Measurements from ENCODE around the gene CA11. TPM values are rescaled to one million over a fixed set of nuclear protein-coding genes. Genes with fewer than 3 reads are reported as not detected.
"Not testable (repeated sequence)": the region's sequence is repeated elsewhere in the genome, so short reads cannot be mapped to it uniquely, and the experiment has no call there.

Gene CA11
- total RNA-seq, 1 experiment from 2014 or later, result 12.6 TPM

DNA sequence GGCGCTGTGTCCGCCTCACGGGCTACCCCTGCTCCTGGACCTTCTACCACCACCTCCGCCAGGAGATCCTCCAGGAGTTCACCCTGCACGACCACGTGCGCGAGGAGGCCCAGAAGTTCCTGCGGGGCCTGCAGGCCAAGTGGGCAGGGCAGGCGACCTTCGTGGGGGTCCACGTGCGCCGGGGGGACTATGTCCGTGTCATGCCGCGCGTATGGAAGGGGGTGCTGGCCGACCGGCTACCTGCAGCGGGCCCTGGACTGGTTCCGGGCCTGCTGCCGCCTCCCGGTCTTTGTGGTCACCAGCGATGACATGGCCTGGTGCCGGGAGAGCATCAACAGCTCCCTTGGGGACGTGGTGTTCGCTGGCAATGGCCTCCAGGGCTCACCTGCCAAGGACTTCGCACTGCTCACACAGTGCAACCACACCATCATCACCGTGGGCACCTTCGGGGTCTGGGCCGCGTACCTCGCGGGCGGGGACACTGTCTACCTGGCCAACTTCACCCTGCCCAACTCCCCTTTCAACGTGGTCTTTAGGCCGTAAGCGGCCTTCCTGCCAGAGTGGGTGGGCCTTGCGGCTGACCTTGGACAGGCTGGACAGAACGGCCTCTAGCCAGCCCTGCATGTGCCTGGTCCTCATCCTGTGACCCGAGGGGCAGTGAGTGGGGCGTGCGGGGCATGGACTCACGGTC, 34.6 kb upstream of the CA11 start:
- no peaks in the 10 kb centered on the region for H3K9me3 ChIP-seq (ENCODE audit: control insufficient read depth, insufficient read depth, low read depth, low read length)
- ATAC-seq (no peak), DNase-seq (ENCODE audit: low read depth, low spot score) (no peak)
- no peaks in the 10 kb centered on the region for H3K36me3 ChIP-seq (ENCODE audit: control insufficient read depth, insufficient read depth, low read length)
- TF ChIP-seq, protein P1, sequence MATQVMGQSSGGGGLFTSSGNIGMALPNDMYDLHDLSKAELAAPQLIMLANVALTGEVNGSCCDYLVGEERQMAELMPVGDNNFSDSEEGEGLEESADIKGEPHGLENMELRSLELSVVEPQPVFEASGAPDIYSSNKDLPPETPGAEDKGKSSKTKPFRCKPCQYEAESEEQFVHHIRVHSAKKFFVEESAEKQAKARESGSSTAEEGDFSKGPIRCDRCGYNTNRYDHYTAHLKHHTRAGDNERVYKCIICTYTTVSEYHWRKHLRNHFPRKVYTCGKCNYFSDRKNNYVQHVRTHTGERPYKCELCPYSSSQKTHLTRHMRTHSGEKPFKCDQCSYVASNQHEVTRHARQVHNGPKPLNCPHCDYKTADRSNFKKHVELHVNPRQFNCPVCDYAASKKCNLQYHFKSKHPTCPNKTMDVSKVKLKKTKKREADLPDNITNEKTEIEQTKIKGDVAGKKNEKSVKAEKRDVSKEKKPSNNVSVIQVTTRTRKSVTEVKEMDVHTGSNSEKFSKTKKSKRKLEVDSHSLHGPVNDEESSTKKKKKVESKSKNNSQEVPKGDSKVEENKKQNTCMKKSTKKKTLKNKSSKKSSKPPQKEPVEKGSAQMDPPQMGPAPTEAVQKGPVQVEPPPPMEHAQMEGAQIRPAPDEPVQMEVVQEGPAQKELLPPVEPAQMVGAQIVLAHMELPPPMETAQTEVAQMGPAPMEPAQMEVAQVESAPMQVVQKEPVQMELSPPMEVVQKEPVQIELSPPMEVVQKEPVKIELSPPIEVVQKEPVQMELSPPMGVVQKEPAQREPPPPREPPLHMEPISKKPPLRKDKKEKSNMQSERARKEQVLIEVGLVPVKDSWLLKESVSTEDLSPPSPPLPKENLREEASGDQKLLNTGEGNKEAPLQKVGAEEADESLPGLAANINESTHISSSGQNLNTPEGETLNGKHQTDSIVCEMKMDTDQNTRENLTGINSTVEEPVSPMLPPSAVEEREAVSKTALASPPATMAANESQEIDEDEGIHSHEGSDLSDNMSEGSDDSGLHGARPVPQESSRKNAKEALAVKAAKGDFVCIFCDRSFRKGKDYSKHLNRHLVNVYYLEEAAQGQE (IDR thresholded peaks at IDR 0.05; ENCODE audit: insufficient read depth in 1 of 2, low read depth in 2 of 2, low read length in 1 of 2), result no peak
- TF ChIP-seq CTCF (IDR thresholded peaks at IDR 0.05) (no peak), POLR2AphosphoS5 (IDR thresholded peaks at IDR 0.05; ENCODE audit: low read depth, low read length) (no peak), TCF7L2 (IDR thresholded peaks at IDR 0.05; ENCODE audit: low read depth, low read length) (no peak), SIN3A (IDR thresholded peaks at IDR 0.05; ENCODE audit: borderline replicate concordance, insufficient read depth, low read depth, low read length) (no peak)
- in situ Hi-C loops (cut with HindIII; ENCODE audit: low pct_unique_long_range_greater_than_20kb, low sequenced_read_pairs), result no loop called here
- no peaks in the 10 kb centered on the region for H3K27me3 ChIP-seq (ENCODE audit: control insufficient read depth, insufficient read depth, low read length)
- H3K27ac ChIP-seq (ENCODE audit: low read length), result no peak overlapping the region
- intact Hi-C loops (cut with micrococcal nuclease; ENCODE audit: unreplicated experiment), result no loop called here
- H3K4me1 ChIP-seq (ENCODE audit: control insufficient read depth, insufficient read depth, low read length), result no peaks in the 10 kb centered on the region
- H3K4me3 ChIP-seq (ENCODE audit: low read depth in 2 of 2, low read length in 2 of 2), result no peak overlapping the region
- CTCF ChIA-PET, result no interaction called here
- POLR2A ChIA-PET, result no interaction called here
- no TSS peak for BruUV-seq (replicated peaks)

DNA sequence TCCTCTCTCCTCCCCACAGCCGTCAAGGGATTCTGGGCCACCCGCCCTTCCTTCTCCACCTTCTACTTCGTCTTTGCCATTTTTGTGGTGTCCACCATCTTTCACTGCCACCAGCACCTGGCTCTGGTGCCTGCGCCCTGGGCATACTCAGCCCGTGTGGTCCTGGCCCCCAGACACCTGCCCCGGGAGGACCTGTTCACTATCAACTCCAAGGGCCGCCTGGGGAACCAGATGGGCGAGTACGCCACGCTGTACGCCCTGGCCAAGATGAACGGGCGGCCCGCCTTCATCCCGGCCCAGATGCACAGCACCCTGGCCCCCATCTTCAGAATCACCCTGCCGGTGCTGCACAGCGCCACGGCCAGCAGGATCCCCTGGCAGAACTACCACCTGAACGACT, 34.0 kb upstream of the CA11 start:
- DNase-seq (ENCODE audit: low read depth, low spot score); ATAC-seq; in situ Hi-C loops (cut with HindIII; ENCODE audit: low pct_unique_long_range_greater_than_20kb, low sequenced_read_pairs); H3K27me3 ChIP-seq (ENCODE audit: control insufficient read depth, insufficient read depth, low read length); H3K4me1 ChIP-seq (ENCODE audit: control insufficient read depth, insufficient read depth, low read length); H3K4me3 ChIP-seq (ENCODE audit: low read depth in 2 of 2, low read length in 2 of 2); H3K36me3 ChIP-seq (ENCODE audit: control insufficient read depth, insufficient read depth, low read length); H3K27ac ChIP-seq (ENCODE audit: low read length); CTCF ChIA-PET; H3K9me3 ChIP-seq (ENCODE audit: control insufficient read depth, insufficient read depth, low read depth, low read length); BruUV-seq (replicated peaks); POLR2A ChIA-PET; intact Hi-C loops (cut with micrococcal nuclease; ENCODE audit: unreplicated experiment): not testable (repeated sequence)

DNA sequence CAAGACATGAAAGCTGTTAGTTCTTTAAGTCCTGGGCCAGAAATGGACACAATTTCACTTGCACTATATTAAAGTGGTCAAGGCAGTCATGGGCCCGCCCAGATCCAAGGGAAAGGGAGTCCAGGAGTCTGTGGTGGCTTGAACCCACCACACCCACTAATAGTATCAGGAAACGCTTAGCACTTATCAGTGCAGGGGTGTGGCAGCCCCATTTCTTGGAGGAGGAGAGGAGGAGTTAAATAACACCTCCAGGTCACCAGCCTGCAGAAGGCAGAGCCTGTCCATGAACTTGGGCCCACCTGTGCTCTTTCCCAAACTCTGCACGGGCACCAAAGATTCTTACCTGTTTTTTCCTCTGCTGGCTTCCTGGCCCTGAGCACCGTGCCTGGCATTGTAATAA, 32.2 kb upstream of the CA11 start:
- H3K27me3 ChIP-seq (ENCODE audit: control insufficient read depth, insufficient read depth, low read length), result no peaks in the 10 kb centered on the region
- TF ChIP-seq SIN3A (IDR thresholded peaks at IDR 0.05; ENCODE audit: borderline replicate concordance, insufficient read depth, low read depth, low read length) (no peak), TCF7L2 (IDR thresholded peaks at IDR 0.05; ENCODE audit: low read depth, low read length) (no peak), CTCF (IDR thresholded peaks at IDR 0.05) (no peak), POLR2AphosphoS5 (IDR thresholded peaks at IDR 0.05; ENCODE audit: low read depth, low read length) (no peak)
- TF ChIP-seq, protein P1 (IDR thresholded peaks at IDR 0.05; ENCODE audit: insufficient read depth in 1 of 2, low read depth in 2 of 2, low read length in 1 of 2), result no peak
- H3K4me1 ChIP-seq (ENCODE audit: control insufficient read depth, insufficient read depth, low read length), result no peaks in the 10 kb centered on the region
- no peak overlapping the region for H3K4me3 ChIP-seq (ENCODE audit: low read depth in 2 of 2, low read length in 2 of 2)
- in situ Hi-C loops (cut with HindIII; ENCODE audit: low pct_unique_long_range_greater_than_20kb, low sequenced_read_pairs) (no loop called here), intact Hi-C loops (cut with micrococcal nuclease; ENCODE audit: unreplicated experiment) (no loop called here)
- no TSS peak for BruUV-seq (replicated peaks)
- ChIA-PET CTCF (interaction anchor here (0.6 kb wide), 2 partner anchors 13 to 221 kb away, joined by 3 read pairs; no protein-coding TSS in a partner anchor), POLR2A (no interaction called here)
- DNase-seq (ENCODE audit: low read depth, low spot score), result no peak
- no peaks in the 10 kb centered on the region for H3K36me3 ChIP-seq (ENCODE audit: control insufficient read depth, insufficient read depth, low read length)
- no peak for ATAC-seq
- no peak overlapping the region for H3K27ac ChIP-seq (ENCODE audit: low read length)
- H3K9me3 ChIP-seq (ENCODE audit: control insufficient read depth, insufficient read depth, low read depth, low read length), result no peaks in the 10 kb centered on the region
